ENCODE measurements around the gene CUEDC1.

Gene CUEDC1

DNA sequence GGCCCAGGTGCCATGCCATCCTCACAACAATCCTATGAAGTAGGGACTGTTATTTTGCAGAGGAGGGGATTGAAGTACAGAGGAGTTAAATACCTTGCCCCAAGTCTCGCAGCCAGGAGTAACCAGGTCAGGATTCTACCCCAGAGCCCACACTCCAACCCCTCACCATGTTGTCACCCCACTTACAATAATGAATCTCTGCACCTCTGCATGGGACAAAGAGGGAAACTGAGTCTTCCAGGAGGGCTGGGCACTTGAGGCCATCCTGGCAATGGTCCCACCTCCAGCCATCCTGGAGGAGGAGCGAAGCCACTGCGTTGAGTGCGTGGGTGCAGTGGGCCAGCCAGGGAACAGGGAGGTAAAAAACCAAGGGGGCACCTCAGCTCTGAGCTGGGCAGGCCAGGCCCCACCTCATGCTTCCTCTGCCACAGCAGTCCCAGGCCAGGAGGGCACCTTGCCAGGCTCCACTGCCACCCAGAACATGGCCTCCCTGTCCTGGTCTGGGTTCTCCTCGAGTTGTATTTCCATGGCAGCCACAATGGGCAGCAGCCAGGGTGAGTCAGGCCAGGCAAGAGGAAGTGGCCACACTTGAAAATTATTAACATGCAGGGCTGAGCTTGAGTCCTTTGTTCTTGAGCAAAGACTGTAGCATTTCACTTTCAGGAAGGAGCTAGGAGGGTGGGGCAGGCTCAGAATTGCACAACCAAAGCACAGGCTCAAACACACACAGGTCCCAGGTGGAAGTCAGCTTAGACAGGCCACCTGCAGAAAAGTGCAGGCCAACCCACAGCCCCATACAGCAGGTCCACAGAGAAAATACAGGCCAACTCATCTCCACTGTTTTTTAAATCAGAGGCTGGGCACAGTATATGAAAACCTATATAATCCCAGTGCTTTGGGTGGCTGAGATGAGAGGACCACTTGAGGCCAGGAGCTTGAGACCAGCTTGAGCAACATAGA lies 52.1 kb downstream of the CUEDC1 start:
- H3K9me3 Mint-ChIP-seq, result no peaks in the 10 kb centered on the region
- H3K27me3 Mint-ChIP-seq (ENCODE audit: low read depth, poor library complexity), result peaks cover 5% of the 10 kb centered on the region
- no peaks in the 10 kb centered on the region for H3K36me3 Mint-ChIP-seq (ENCODE audit: low read depth)
- no peak overlapping the region for H3K27ac Mint-ChIP-seq
- no peak for DNase-seq
- no peak overlapping the region for H3K4me3 Mint-ChIP-seq
- no peak for TF ChIP-seq CTCF (IDR thresholded peaks at IDR 0.05)
- H3K4me1 Mint-ChIP-seq, result peaks cover 84% of the 10 kb centered on the region

DNA sequence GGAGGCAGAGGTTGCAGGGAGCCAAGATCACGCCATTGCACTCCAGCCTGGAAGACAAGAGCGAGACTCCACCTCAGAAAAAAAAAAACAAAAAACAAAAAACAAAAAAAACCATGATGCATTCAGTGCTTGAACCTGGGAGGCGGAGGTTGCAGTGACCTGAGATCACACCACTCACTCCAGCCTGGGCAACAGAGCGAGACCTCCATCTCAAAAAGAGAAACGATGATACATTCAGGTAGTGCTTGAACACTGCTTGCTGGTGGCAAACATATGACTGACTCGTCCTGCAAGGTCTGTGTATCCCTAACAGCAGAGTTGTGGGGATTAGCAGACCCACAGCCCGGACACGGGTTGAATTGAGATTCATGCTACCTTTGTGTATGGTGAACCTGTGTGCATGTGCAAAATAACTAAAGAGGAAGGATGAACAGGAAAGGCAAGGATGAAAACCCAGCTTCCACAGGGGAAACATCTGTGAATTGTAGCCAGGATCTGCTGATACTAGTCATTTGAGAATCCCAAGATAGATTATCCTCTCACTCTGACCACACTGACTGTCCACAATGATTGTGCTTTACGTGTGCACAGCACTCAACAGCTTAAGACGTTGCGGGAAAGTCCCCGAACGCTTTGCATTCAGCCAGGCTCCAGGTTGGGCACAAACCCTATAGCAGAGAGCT lies 53.0 kb downstream of the CUEDC1 start:
- Mint-ChIP-seq H3K27ac (no peak overlapping the region), H3K4me3 (no peak overlapping the region), H3K9me3 (no peaks in the 10 kb centered on the region), H3K27me3 (ENCODE audit: low read depth, poor library complexity) (peaks cover 5% of the 10 kb centered on the region), H3K4me1 (peaks cover 86% of the 10 kb centered on the region), H3K36me3 (ENCODE audit: low read depth) (no peaks in the 10 kb centered on the region)
- TF ChIP-seq CTCF (IDR thresholded peaks at IDR 0.05), result no peak
- no peak for DNase-seq

DNA sequence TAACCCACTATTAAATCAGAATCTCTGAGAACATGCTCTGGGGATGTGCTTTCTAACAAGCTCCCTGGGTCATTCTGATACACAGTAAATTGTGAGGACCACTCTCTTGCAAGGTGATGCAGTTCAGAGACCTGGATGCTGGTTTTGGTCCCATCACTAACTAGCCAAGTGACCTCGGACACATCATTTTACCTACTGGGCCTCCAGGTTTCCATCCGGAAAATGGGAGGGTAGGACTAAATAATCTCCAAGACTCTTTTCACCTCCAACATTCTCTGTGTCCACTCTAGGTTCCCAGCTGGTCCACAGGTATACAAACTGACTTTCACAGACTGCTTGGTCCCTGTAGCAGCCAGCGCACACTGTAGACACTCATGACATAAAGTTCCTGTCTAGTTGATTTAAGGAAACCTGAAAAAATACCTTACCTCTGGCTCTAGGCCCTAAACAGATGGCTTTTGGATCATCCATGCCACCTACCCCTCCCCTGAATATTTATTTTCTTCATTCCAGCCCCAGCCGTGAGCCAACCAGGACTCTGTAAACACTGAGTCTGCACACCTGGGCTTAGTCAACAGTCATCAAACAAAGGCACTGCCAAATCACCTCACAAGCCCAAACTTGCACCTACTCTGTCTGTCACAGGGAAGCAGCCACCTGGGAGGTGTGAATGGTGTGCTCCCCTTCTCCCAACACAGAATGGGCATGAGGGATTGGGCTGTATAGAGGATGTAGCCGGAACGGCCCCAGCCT lies 54.0 kb downstream of the CUEDC1 start:
- no peaks in the 10 kb centered on the region for H3K9me3 Mint-ChIP-seq
- no peaks in the 10 kb centered on the region for H3K36me3 Mint-ChIP-seq (ENCODE audit: low read depth)
- peaks cover 5% of the 10 kb centered on the region for H3K27me3 Mint-ChIP-seq (ENCODE audit: low read depth, poor library complexity)
- no peak for DNase-seq
- H3K27ac Mint-ChIP-seq, result peak overlapping the region; percentile 23
- peaks cover 78% of the 10 kb centered on the region for H3K4me1 Mint-ChIP-seq
- H3K4me3 Mint-ChIP-seq, result no peak overlapping the region
- TF ChIP-seq CTCF (IDR thresholded peaks at IDR 0.05), result no peak

DNA sequence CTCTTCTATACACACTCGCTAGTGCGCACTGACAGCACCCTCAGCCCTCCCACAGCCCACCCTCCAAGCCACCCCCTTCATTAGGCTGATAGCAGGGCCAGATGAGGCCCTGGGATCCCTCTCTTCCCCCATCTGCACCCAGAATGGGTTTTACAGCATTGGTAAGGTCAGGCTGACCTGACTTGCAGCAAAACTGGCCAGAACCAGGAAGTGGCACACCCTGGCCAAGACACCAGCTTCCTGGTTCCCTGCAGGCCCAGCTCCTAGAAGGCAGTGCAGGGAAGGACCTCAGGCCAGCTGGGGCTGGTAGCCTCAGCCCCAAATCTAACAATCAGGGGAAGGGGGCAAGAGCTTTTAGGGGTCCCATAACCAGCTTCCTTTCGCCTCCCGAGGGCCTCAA lies 55.4 kb downstream of the CUEDC1 start:
- Mint-ChIP-seq H3K4me3 (no peak overlapping the region), H3K27ac (no peak overlapping the region), H3K27me3 (ENCODE audit: low read depth, poor library complexity) (peaks cover 5% of the 10 kb centered on the region), H3K4me1 (peaks cover 80% of the 10 kb centered on the region), H3K9me3 (no peaks in the 10 kb centered on the region), H3K36me3 (ENCODE audit: low read depth) (no peaks in the 10 kb centered on the region)
- no peak for DNase-seq
- no peak for TF ChIP-seq CTCF (IDR thresholded peaks at IDR 0.05)

- DNase-seq, result no peak
- Mint-ChIP-seq H3K27me3 (ENCODE audit: low read depth, poor library complexity) (peaks cover 5% of the 10 kb centered on the region), H3K27ac (no peak overlapping the region), H3K9me3 (no peaks in the 10 kb centered on the region), H3K36me3 (ENCODE audit: low read depth) (no peaks in the 10 kb centered on the region), H3K4me3 (no peak overlapping the region), H3K4me1 (peaks cover 77% of the 10 kb centered on the region)
- TF ChIP-seq CTCF (IDR thresholded peaks at IDR 0.05), result no peak
These were observed 55.8 kb downstream of the CUEDC1 start for GRCh38 chr17:57899391-57899790.
